GM19238 (cell line): ENCODE data around the gene TSPAN15.

Experiments used
- DNase-seq: peaks from one replicate; pipeline ENCODE4 v3.0.0; 2011; ENCODE audit warnings: low spot score; ENCODE audit not compliant: insufficient read length

The TSPAN15 gene

DNA sequence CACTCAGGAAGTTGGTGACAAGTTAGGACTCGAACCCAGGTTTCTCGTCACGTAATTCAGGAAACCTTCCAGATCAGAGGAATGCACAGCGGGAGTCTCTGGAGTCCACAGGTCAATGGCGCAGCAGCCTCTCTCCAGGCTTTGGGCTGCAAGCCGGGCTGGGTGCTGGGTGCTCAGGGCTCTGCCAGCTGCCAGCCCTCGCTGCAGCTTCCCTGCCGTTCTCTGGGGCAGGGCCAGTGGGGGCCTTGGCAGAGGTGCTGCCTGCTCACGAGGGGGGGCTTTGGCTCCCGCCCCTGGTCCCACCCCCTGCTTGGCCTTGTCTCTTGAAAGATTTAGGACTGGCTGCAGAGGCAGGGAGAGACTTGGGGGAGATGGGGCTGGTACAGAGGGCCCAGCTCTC lies 34.6 kb upstream of the TSPAN15 start, which contains the start of gene TACR2:
Gene TACR2, minus strand, starts transcription at position 224 of the 400 bp plus-strand sequence. CDS start 595 bp downstream, outside the sequence.
- DNase-seq: no peak

DNA sequence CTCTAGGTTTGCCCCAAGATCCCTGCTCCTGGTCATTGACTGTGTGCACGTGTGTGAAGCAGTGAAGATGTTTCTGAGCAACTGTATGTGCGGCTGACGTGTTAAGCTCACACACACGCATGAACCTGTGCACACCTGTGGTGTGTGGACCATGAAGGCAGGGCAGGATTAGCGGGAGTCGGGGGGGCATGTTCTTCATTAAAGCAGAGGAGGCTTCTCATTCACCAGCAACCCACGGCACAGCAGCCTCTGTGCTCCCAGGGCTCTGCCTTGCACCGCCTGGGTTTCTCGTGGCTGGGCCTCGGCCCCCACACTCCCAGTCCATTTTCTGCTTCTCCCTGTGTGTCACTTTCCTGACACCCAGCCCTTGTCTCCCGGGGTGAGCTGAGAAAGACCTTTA lies 33.7 kb upstream of the TSPAN15 start:
- no peak for DNase-seq

DNA sequence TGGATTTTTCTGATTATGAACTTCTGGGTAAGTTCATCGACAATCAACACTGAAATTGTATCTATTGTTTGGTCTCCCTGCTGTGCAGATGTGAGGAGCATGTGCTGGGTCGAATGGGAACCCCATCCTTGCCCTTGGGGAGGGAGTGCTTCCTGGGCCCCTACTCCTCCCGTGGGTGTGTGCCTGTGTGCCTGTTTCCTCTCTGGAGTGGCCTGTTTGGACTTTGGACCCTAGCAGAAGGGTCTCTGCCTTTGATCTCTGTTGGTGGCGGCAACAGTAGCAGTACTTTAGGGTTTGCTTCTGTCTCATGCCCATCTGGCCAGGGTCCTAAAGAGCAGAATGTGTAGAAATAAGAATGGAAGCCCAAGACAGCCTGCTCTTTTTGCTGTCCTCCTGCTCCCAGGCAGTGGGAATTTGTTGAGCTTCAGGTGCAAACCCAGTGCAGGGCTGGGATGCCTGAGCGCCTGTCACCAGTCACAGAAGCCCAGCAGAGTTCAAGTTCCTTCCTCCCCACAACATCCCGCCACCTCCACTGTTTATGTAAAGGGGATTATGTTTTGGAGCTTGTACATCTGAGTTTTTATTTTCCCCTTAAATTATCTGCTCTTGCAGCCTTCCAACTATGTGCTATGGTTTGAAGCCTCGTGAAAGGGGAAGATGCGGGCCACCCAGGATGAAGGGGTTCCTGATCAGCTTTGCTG lies 33.1 kb upstream of the TSPAN15 start:
- DNase-seq: no peak

DNA sequence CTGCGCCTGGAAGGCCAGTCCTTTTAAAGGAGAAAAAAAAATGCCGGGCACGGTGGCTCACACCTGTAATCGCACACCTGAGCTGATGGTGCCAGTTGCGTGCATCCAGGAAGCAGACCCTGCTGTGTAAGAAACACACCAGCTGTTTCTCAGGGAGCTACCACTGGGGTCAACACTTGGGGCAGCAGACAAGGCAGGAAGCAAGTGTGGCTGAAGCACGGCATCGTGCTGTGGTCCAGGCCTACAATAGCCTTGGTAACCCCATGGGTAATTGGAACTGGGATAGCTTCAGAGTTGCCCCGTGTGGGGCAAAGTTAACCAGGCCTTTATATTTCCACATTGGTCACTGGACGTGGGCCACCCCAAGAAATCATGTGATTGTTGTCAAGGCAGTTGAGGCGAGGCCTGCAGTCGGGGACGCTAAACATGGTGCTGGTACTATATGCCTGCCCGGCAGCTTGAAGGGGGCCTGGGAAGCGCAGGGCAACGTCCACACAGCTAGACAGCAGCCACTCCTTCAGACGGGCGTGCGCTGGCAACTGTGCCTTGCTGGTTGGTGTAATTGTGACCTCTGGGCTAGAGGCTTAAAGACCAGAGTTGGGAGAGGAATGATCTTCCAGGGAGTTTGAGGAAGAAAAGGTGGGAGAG lies 32.0 kb upstream of the TSPAN15 start:
- no peak for DNase-seq

DNA sequence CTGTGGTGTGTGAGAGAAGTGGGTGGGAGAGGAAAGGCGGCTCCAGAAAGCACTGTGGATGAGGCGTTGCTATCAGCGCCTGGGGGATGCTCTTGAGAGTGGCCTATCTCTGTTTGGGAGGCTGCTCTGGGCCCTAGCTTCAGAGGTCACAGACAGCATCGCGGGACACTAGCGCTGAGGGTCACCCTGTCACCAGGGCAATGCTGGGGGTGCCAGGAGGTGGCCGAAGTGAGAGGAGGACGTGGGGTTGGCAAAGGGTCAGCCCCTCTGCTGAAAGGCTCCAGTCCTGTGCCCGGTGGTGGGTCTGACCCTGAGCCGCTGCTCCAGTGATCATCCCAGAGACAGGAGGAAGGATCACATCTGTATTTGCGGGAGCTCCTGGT lies 31.5 kb upstream of the TSPAN15 start:
- no peak for DNase-seq

DNA sequence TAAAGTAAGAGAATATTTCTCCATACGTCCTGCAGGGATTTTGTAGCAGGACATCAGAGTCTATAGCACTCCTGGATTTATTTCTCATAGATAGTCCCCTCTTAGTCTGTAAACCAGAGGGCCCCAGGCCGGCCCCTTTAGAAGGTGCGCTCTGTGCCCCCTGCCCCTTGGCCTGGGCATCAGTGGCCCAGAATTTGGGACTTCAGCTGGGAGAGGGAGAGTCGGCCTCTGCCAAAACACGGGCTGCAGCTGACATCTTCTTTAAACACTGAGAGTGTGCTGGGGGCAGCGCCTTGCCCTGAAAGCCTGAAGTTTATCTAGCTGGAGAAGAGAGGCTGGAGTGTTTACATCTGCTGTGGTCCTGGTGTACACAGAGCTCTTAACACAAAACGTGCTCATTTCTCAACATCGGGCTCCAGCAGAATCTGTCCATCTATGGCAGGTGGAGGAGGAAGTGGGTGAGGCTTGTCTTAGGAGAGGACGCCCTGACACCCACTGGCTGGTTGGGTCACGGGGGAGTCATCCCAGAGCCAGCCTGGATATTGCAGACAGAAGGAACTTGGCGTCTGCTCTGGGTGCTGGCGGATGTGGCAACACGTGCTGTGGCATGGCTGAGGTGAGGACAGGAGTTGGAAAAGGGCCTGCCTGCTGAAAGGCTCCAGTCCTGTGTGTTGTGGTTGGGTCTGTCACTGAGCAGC lies 29.5 kb upstream of the TSPAN15 start:
- DNase-seq: no peak

DNA sequence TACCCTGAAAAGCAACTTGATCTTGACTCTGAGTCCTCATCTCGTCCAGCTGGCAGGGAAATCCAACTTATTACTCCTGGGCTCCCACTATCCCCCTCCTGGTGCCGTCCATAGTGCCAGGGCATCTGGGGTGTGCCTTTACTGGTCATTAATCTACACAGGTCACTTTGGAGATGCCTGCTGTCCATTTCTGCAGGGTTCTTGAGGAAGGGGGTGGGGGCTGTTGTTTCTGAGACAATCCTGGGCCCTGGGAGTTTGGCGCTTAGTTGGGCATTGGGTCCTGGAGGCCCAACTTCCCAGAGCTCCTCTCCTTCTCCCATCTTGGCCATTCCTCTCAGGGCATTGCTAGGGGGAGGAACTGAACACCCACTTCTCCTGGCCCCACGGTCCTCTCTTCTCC lies 28.6 kb upstream of the TSPAN15 start:
- no peak for DNase-seq

DNA sequence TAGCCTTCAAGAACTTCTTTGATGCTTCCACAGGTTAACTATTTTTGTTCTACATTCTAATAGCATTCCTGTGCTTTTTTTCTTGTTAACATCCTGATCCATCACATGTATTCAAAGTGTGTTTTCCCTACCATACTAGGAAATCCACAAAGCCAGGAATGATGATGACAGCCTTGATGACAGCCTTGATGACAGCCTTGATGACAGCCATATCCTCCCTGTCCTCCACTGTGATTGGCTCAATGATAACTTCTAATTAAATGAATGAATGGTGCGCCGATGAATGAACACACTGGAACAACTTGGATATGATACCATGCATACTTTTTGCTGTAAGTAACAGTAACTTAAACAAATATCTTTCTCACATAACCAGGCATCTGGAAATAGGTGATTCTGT lies 26.2 kb upstream of the TSPAN15 start:
- DNase-seq: no peak

DNA sequence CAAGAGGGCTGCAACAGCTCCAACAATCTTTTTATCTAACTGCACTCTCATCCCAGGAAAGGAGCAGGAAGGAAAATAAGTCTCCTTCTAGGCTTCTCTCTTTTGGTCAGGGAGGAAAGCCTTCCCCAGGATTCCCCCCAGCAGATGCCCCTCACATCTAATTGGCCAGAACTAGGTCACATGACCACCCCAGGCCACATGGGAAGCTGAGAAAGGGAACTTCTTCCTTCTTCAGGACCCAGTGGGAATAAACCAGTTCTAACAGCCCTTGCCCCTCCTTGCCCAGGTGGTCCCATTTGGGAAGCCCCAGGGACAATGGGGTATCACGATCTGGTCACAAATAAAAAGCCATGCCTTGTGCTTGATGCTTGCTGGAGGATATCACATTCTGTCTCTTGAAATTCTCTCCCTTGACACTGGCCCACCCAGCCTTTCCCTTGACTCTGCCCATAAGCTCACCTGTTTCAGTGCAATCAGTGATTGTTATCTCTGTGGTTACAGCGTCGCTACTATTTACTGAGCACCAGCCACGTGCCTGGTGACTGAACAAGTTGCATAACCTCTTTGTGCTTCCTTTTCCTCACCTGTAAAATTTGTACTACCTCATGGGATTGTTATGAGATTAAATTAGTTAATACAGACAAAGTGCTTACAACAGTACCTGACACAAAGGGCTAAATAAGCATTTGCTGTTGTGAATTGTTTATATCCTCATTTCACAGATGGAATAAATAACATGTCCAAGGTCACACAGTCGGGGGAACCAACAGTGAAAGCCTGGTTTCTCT lies 25.6 kb upstream of the TSPAN15 start:
- no peak for DNase-seq

DNA sequence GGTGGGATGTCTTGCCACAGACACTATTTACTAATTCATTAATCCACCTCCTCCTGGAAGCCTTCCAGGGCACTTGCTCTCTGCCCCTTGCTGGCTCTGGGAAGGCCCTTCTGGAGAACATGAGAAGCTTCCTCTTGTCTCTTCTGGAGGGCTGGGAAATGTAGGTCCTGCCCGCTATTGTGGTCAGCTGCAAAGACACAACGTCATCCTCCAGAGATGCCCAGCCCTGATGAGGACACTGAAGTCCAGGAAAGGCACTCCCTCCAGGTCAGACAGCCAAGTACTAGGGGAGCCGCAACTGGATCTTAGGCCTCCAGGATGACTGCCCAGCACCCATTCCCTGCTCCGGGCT lies 24.9 kb upstream of the TSPAN15 start:
- DNase-seq: no peak

DNA sequence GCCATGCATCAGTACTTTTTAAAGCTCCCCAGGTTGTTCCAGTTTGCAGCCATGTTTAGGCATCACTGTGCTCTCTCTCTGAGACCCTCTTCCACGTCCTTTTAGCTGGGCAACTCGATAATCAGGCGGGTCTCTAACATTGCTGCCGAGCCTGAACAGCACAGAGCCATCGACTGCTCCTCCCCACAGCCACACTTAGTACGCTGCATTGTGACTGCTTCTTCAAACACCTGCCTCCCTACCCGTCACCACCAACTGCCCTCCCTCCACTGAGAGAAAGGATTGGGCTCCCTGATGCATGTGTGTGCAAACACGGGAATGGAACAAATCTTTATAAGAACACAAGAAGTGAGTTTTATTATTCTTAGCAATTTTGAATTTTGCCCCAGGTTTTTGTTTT lies 23.1 kb upstream of the TSPAN15 start:
- DNase-seq: no peak

DNA sequence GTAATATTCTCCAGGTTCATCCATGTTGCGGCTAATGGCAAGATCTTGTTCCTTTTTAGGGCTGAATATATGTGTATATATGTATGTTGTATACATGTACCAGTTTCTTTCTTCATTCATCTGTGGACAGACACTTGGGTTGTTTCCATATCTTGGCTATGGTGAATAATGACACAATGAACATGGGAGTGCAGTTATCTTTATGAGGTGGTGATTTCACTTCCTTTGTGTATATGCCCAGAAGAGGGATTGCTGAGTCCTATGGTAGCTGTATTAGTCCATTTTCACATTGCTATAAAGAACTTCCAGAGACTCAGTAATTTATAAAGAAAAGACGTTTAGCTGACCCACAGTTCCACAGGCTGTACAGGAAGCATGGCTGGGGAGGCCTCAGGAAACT lies 17.1 kb upstream of the TSPAN15 start:
- DNase-seq: no peak

DNA sequence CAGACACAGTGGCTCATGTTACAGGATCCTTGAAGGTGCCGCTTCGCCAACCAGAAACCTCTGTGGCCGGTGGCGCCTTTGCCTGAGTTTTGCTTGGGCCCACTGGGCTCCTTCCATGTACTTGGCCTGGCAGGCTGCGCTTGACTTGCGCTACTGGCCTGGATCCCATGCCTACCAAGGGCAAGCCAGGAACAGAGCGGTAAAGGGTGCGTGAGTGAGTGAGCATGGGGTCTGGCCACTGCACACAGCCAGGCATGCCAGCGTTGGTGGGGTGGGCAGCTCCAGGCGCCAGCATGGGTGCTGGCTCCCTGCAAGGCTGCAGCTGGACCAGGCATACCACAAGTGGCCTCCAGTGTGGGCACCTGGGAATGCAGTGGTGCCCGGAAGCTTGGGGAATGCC lies 16.3 kb upstream of the TSPAN15 start:
- no peak for DNase-seq

DNA sequence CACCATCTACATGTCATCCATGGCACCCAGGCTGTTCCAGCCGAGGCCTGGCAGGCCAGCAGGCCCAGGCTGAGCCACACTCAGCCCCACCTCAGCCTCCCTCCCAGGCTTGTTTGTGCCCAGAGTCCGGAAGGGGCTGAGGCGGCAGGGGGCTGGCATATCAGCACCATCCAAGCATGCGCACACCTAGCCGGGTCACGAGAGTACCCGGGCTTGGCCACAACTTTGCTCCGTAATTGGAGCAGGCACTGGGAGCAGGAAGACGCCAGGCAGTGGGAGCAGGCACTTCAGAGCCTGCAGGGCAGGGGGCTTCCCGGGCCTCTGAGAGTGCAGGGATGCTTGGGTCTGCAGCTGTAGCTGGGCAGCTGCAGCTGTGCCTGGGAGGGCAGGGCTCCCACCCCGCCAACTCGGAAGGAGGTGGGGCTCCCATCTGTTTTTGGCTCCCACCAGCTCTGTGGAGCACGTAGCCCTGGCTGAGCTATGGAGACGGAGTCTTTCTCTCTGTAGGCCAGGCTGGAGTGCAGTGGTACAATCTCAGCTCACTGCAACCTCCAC lies 15.2 kb upstream of the TSPAN15 start:
- no peak for DNase-seq

DNA sequence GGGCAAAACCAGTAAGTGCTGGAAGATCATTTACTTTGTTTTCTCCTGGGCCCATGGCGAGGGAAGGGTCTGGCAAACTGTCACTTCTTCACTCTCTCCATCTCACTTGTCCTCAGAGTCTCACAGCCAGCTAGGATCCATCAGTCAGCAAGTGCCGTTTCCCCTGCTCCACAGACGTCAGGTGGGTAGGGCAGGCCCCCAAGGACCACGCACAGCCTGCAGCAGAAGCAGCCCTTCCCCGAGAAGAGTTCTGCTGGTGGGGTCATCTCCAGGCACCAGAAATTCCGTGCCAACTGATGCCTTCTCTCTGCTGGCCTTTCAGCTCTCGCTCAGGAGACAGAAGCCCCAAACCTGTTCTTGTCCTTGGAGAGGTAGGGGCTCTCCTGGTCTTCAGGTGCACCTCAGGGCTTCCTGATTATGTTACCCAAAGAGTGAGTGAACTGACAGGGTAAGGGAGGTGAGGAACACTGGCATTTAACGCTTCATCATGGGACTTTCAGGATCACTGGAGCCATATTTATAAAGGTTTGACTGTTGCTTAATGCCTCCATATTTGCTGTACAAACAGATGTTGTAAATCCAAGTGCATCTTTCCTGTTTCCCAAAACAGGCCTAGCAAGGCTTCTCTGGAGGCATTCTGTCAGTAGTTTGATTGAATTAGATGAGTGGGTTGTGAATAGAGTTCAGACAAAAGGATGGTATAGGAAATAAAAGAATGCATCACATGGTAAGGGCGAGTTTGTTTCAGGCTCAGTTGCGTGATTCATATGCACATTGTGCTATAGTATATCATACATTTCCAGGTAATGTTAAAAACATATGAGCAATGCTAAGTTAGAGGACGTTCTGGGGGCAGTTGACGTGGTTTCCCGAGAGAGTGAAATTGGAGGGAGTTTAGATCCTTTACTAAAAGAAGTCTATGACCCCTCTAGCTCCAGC lies 13.7 kb upstream of the TSPAN15 start:
- DNase-seq: no peak

DNA sequence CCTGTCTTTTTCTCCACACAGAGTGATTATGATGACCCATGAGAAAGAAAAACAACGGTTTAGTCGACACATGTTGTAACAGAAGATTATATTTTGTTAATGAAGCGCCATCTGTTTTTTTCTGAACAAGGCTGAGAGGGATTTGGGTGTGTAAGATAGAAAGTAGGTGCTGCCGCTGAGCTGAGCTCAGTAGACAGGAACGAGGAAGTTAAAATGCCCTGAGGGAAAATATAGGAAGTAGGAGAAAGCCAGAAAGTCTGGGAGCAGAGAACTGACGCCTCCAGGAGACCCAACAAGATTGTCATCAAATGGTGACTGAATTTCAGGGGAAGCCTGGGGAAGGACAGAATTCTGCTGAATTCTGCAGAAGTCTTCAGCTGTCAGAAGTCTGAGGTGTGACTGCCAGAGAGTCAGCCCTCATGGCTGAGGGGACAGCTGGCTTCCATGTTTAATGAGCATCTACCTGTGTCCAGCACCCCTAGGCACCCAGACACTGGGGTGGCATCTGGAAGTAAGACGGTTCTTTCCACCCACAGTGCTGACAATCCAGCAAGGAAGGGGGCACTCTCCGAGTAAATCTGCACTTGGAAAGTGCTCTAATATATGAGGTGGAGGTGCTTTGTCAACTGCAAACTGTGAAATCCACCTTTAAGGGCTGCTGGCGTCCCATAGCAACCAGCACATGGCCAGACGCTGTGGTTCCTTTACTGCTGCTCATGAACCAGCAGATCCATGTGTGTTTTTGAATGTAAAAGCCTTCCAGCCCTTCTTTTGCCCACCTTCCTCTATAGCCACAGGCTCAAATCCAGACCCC lies 12.5 kb upstream of the TSPAN15 start:
- DNase-seq: no peak

DNA sequence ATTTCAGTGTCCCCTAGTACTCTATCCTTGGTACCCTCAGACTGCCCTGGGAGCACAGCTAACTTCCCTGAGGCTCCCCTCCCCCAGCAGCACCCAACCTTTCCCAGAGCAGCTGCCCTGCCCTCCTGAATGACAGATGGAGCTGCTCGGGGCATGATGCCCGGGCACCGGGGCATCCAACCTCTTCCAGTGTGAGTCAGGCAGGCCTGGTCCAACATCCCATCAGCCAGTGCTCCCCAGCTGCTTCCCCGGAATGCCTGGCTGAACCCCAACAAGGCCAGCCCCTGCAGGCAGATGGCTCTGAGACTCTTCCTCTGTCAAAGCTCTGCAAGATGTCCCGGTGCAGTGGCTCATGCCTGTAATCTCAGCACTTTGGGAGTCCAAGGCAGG lies 11.9 kb upstream of the TSPAN15 start:
- DNase-seq: no peak

DNA sequence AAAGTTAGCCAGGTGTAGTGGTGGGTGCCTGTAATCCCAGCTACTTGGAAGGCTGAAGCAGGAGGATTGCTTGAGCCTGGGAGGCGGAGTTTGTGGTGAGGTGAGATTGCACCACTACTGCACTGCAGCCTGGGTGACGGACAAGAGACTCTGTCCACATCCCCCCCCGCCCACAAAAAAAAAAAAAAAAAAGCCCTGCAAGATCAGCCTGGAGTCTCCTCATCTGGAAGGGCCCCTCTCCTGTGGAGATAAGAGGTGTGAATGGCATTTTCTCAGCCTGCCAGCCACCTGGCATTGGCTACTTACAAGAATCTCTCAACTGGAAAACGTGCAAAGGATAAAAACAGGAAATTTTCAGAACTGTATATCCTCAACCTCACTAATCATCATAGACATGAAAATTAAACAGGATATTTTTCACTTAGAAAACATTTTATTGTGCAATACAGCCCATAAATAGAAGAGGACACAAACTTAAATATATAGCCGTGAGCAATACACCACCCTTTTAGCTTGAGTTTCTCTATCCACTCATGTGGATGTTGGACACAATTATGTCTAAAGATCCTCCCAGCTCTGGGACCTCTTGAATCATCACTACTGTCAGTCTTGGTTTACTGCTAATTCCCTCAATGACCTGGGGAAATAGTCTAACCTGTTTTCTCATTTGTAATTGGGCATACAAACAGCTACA lies 11.3 kb upstream of the TSPAN15 start:
- DNase-seq: no peak

DNA sequence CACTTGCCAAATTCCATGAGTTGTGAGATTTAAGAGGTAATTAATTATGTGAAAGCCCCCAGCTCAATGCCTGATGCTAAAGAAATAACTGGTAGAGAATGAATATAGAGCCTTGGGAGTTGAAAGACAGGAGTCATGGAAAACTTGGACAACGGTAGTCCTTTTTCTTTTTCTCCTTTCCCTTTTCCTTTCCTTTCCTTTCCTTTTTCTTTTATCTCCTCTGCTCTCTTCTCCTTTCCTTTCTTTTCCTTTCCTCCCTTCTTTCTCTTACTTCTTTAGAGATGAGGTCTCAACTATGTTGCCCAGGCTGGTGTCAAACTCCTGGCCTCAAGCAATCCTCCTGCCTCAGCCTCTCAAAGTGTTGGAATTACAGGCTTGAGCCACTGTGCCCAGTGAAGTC lies 7.9 kb upstream of the TSPAN15 start:
- DNase-seq: no peak
